HepG2 (cell line): ENCODE data around the gene ITGA6. TPM values are rescaled to one million over a fixed set of nuclear protein-coding genes. Genes with fewer than 3 reads are reported as not detected.

Source experiments
- ASH2L ChIP-seq: fragments of 300-600, 200-600 bp; sonication (generic); IDR thresholded peaks from 2 replicates; pipeline ENCODE4 v1.7.0; 2017; ENCODE audit warnings: low read depth, mild to moderate bottlenecking, moderate library complexity, mixed read lengths, low read length; ENCODE audit not compliant: insufficient read length
- ATF7 ChIP-seq, 2 experiments: fragments of 450-650 bp in 1 of 2; sonication (generic) in 1 of 2; formaldehyde crosslinking in 1 of 2; IDR thresholded peaks; 2 replicates each; pipeline versions ENCODE4 v1.4.0 to v1.6.1; 2016 to 2020; ENCODE audit warnings: antibody characterized with exemption in 1 of 2, mild to moderate bottlenecking in 1 of 2, missing genetic modification reagents in 1 of 2
- CENPX ChIP-seq: sonication (generic); formaldehyde crosslinking; IDR thresholded peaks from 2 replicates; pipeline ENCODE4 v1.9.0; 2021; ENCODE audit warnings: mild to moderate bottlenecking, missing genetic modification reagents, moderate library complexity
- ELF1 ChIP-seq: sonication (generic); formaldehyde crosslinking; IDR thresholded peaks from 2 replicates; pipeline ENCODE4 v1.4.0; 2020; ENCODE audit warnings: missing genetic modification reagents
- ESRRA ChIP-seq: sonication (generic); formaldehyde crosslinking; IDR thresholded peaks from 2 replicates; pipeline ENCODE4 v1.5.1; 2020; ENCODE audit warnings: mild to moderate bottlenecking, low read depth, missing genetic modification reagents
- HDAC2 ChIP-seq: sonication (generic); formaldehyde crosslinking; IDR thresholded peaks from 2 replicates; pipeline ENCODE4 v1.4.0; 2020; ENCODE audit warnings: missing genetic modification reagents
- SETDB1 ChIP-seq: sonication (generic); formaldehyde crosslinking; IDR thresholded peaks from 2 replicates; pipeline ENCODE4 v1.5.1; 2020; ENCODE audit warnings: missing genetic modification reagents, mild to moderate bottlenecking, borderline replicate concordance
- SOX13 ChIP-seq, 3 experiments: fragments of 450-650 bp in 1 of 3; sonication (generic) in 1 of 3; formaldehyde crosslinking in 1 of 3; IDR thresholded peaks in 2 of 3; conservative IDR thresholded peaks in 1 of 3; 2 replicates each; pipeline versions ENCODE4 v1.5.0 to v1.6.1; 2016 to 2020; ENCODE audit warnings: antibody characterized with exemption in 1 of 3, mild to moderate bottlenecking in 1 of 3, missing compliant biosample characterization in 1 of 3, missing genetic modification reagents in 1 of 3, moderate library complexity in 1 of 3
- SRSF4 ChIP-seq: fragments of 200-400 bp; formaldehyde crosslinking; IDR thresholded peaks from one replicate; pipeline ENCODE4 v1.6.1; 2018; ENCODE audit warnings: mild to moderate bottlenecking, low read depth, low read length, moderate library complexity; ENCODE audit not compliant: poor library complexity, severe bottlenecking
- THRA ChIP-seq: sonication (generic); formaldehyde crosslinking; IDR thresholded peaks from 2 replicates; pipeline ENCODE4 v1.4.0; 2020; ENCODE audit warnings: missing genetic modification reagents, borderline replicate concordance
- YEATS2 ChIP-seq: sonication (generic); formaldehyde crosslinking; IDR thresholded peaks from 2 replicates; pipeline ENCODE4 v1.4.0; 2020; ENCODE audit warnings: missing genetic modification reagents, borderline replicate concordance
- ZBTB7B ChIP-seq: sonication (generic); formaldehyde crosslinking; IDR thresholded peaks from 2 replicates; pipeline ENCODE4 v1.4.0; 2020; ENCODE audit warnings: missing genetic modification reagents
- ZNF792 ChIP-seq: IDR thresholded peaks from 2 replicates; pipeline ENCODE4 v1.6.1; 2016
- polyA plus RNA-seq, 8 experiments: library from polyadenylated mRNA; depleted of rRNA in 3 of 8; stranded (reverse) in 7 of 8; unstranded in 1 of 8; fragments of >200 nt; fragmentation: Illumina TruSeq in 4 of 8; extraction: Trizol in 4 of 8; gene quantifications; 2 replicates each; pipeline versions ENCODE4 v1.2.1 to v1.2.3, GENCODE V29; 2011 to 2016; ENCODE audit warnings: low read depth in 4 of 8, missing spikeins in 1 of 8, mixed read lengths in 1 of 8; ENCODE audit not compliant: insufficient read depth in 1 of 8
- total RNA-seq, 5 experiments: library from RNA; depleted of rRNA; stranded (reverse); fragments of >200 nt; fragmentation: Illumina TruSeq; extraction: Trizol; gene quantifications; 2 replicates each; pipeline ENCODE4 v1.2.3, GENCODE V29; 2016; ENCODE audit warnings: low read depth in 1 of 5
- TF ChIP-seq, protein P1 (sequence below): sonication (generic); formaldehyde crosslinking; IDR thresholded peaks from 2 replicates; pipeline ENCODE4 v1.4.0; 2020; ENCODE audit warnings: missing genetic modification reagents, borderline replicate concordance
- TF ChIP-seq, protein P2 (sequence below): sonication (generic); formaldehyde crosslinking; IDR thresholded peaks from 2 replicates; pipeline ENCODE4; 2020; ENCODE audit warnings: missing genetic modification reagents, mild to moderate bottlenecking, borderline replicate concordance
- TF ChIP-seq, protein P3 (sequence below): sonication (generic); formaldehyde crosslinking; IDR thresholded peaks from 2 replicates; pipeline ENCODE4 v1.9.0; 2021; ENCODE audit warnings: missing genetic modification reagents, borderline replicate concordance

ITGA6 gene
- total and polyA plus RNA-seq, 2 of the 13 experiments (the other 11 are each of a cell fraction or from before 2014, with no cell fraction given): 24.0 to 92.5 TPM

GRCh38 chr2:172461591-172462372, 34.4 kb downstream of the ITGA6 start (continued):
- peak; percentile 30; the same call in 1 of the 2 replicates for TF ChIP-seq ELF1 (CRISPR knock-in tag)
- TF ChIP-seq THRA: peak; percentile 59; the same call in 1 of the 2 replicates
- TF ChIP-seq SETDB1 (CRISPR knock-in tag): no peak
- no peak for TF ChIP-seq CENPX (CRISPR knock-in tag)
- peak; percentile 19 for TF ChIP-seq ASH2L
- TF ChIP-seq HDAC2 (CRISPR knock-in tag): peak; percentile 46; the same call in 1 of the 2 replicates
- no peak for TF ChIP-seq SRSF4
- TF ChIP-seq ESRRA: no peak
- TF ChIP-seq ZNF792: peak; percentile 54; the same call in 1 of the 2 replicates
- no peak for TF ChIP-seq SOX13 (IDR thresholded peaks at IDR 0.05)
- TF ChIP-seq SOX13 (CRISPR knock-in tag; conservative IDR thresholded peaks at IDR 0.05 in 1 of 2, IDR thresholded peaks at IDR 0.05 in 1 of 2): peak in 1 of 2 experiments; percentile 39; a peak in 1 of 4 replicates
- no peak for TF ChIP-seq ATF7 (IDR thresholded peaks at IDR 0.05)
- TF ChIP-seq ATF7 (CRISPR knock-in tag; IDR thresholded peaks at IDR 0.05): no peak
- TF ChIP-seq, protein P1, sequence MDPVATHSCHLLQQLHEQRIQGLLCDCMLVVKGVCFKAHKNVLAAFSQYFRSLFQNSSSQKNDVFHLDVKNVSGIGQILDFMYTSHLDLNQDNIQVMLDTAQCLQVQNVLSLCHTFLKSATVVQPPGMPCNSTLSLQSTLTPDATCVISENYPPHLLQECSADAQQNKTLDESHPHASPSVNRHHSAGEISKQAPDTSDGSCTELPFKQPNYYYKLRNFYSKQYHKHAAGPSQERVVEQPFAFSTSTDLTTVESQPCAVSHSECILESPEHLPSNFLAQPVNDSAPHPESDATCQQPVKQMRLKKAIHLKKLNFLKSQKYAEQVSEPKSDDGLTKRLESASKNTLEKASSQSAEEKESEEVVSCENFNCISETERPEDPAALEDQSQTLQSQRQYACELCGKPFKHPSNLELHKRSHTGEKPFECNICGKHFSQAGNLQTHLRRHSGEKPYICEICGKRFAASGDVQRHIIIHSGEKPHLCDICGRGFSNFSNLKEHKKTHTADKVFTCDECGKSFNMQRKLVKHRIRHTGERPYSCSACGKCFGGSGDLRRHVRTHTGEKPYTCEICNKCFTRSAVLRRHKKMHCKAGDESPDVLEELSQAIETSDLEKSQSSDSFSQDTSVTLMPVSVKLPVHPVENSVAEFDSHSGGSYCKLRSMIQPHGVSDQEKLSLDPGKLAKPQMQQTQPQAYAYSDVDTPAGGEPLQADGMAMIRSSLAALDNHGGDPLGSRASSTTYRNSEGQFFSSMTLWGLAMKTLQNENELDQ (CRISPR knock-in tag): no peak
- TF ChIP-seq YEATS2 (CRISPR knock-in tag): 0 out of 2 replicates have a peak, but pooled peaks have one; percentile 34
- TF ChIP-seq, protein P2, sequence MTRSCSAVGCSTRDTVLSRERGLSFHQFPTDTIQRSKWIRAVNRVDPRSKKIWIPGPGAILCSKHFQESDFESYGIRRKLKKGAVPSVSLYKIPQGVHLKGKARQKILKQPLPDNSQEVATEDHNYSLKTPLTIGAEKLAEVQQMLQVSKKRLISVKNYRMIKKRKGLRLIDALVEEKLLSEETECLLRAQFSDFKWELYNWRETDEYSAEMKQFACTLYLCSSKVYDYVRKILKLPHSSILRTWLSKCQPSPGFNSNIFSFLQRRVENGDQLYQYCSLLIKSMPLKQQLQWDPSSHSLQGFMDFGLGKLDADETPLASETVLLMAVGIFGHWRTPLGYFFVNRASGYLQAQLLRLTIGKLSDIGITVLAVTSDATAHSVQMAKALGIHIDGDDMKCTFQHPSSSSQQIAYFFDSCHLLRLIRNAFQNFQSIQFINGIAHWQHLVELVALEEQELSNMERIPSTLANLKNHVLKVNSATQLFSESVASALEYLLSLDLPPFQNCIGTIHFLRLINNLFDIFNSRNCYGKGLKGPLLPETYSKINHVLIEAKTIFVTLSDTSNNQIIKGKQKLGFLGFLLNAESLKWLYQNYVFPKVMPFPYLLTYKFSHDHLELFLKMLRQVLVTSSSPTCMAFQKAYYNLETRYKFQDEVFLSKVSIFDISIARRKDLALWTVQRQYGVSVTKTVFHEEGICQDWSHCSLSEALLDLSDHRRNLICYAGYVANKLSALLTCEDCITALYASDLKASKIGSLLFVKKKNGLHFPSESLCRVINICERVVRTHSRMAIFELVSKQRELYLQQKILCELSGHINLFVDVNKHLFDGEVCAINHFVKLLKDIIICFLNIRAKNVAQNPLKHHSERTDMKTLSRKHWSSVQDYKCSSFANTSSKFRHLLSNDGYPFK (CRISPR knock-in tag): peak; percentile 18; the same call in 1 of the 2 replicates
- TF ChIP-seq ZBTB7B (CRISPR knock-in tag): peak; percentile 38; the same call in 1 of the 2 replicates
- TF ChIP-seq, protein P3, sequence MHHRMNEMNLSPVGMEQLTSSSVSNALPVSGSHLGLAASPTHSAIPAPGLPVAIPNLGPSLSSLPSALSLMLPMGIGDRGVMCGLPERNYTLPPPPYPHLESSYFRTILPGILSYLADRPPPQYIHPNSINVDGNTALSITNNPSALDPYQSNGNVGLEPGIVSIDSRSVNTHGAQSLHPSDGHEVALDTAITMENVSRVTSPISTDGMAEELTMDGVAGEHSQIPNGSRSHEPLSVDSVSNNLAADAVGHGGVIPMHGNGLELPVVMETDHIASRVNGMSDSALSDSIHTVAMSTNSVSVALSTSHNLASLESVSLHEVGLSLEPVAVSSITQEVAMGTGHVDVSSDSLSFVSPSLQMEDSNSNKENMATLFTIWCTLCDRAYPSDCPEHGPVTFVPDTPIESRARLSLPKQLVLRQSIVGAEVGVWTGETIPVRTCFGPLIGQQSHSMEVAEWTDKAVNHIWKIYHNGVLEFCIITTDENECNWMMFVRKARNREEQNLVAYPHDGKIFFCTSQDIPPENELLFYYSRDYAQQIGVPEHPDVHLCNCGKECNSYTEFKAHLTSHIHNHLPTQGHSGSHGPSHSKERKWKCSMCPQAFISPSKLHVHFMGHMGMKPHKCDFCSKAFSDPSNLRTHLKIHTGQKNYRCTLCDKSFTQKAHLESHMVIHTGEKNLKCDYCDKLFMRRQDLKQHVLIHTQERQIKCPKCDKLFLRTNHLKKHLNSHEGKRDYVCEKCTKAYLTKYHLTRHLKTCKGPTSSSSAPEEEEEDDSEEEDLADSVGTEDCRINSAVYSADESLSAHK (CRISPR knock-in tag): no peak
